ENCODE measurements around the gene B3GALT5.

DNA sequence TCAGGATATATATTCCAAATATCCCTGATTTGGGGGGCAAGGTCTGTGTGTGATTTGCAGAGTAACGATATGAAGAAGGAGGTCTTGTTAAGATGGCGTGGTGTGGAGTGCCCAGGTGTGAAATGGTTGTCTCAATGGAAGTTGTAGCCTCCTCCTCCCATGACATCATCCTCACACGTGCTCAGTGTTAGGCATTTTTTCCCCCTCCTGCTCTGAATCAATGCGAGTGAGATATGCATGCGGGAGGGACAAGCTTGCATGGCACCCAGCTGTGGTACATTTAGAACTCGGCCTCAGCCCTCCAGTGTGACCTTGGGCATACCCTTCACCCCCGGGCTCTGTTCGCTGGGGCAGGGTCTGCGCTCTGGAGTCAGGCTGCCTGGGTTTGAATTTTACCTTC is 55.6 kb downstream of the B3GALT5 start:
- TF ChIP-seq MYC (IDR thresholded peaks at IDR 0.05; ENCODE audit: borderline replicate concordance, low read length) (no peak), REST (IDR thresholded peaks at IDR 0.05) (no peak), JUN (IDR thresholded peaks at IDR 0.05) (no peak), EP300 (IDR thresholded peaks at IDR 0.05) (no peak), POLR2A (IDR thresholded peaks at IDR 0.05; ENCODE audit: low read length) (no peak), BCL3 (IDR thresholded peaks at IDR 0.05) (no peak), CEBPB (IDR thresholded peaks at IDR 0.05) (no peak), PBX3 (IDR thresholded peaks at IDR 0.05) (no peak), NR3C1 (IDR thresholded peaks at IDR 0.05) (no peak), RAD21 (conservative IDR thresholded peaks at IDR 0.05 in 1 of 2, IDR thresholded peaks at IDR 0.05 in 1 of 2) (no peak), ZC3H11A (IDR thresholded peaks at IDR 0.05) (no peak)
- TF ChIP-seq, protein P1, sequence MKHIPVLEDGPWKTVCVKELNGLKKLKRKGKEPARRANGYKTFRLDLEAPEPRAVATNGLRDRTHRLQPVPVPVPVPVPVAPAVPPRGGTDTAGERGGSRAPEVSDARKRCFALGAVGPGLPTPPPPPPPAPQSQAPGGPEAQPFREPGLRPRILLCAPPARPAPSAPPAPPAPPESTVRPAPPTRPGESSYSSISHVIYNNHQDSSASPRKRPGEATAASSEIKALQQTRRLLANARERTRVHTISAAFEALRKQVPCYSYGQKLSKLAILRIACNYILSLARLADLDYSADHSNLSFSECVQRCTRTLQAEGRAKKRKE (CRISPR knock-in tag; IDR thresholded peaks at IDR 0.05; ENCODE audit: low read depth): no peak
- TF ChIP-seq, protein P2, sequence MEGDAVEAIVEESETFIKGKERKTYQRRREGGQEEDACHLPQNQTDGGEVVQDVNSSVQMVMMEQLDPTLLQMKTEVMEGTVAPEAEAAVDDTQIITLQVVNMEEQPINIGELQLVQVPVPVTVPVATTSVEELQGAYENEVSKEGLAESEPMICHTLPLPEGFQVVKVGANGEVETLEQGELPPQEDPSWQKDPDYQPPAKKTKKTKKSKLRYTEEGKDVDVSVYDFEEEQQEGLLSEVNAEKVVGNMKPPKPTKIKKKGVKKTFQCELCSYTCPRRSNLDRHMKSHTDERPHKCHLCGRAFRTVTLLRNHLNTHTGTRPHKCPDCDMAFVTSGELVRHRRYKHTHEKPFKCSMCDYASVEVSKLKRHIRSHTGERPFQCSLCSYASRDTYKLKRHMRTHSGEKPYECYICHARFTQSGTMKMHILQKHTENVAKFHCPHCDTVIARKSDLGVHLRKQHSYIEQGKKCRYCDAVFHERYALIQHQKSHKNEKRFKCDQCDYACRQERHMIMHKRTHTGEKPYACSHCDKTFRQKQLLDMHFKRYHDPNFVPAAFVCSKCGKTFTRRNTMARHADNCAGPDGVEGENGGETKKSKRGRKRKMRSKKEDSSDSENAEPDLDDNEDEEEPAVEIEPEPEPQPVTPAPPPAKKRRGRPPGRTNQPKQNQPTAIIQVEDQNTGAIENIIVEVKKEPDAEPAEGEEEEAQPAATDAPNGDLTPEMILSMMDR (IDR thresholded peaks at IDR 0.05): no peak
